HG03521 (cell line): ENCODE data around the gene SEC23B.

Source experiments
- ATAC-seq: cut with Tn5 transposase; IDR thresholded peaks from one replicate; pipeline ENCODE4 v1.9.1; 2021; ENCODE audit warnings: mild to moderate bottlenecking, moderate library complexity; ENCODE audit not compliant: unreplicated experiment

SEC23B gene

DNA sequence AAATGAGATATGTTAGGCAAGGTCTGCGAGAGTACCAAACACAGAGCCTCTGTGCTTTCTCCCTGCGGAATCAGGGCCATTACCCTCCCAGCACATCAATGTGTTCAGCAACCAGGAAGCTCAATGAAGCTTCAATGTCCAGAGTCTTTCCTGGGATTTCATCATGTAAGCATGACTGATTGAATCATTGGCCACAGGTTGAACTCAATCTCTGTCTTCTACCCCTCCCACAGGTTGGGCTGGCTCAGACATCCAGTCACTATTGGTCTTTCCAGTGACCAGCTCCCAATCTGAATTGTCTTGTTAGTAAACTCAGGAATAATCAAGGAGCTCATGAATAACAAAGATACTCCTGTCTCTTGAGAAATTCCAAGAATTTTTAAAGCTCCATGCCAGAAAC, 77.4 kb downstream of the SEC23B start:
- ATAC-seq = no peak

DNA sequence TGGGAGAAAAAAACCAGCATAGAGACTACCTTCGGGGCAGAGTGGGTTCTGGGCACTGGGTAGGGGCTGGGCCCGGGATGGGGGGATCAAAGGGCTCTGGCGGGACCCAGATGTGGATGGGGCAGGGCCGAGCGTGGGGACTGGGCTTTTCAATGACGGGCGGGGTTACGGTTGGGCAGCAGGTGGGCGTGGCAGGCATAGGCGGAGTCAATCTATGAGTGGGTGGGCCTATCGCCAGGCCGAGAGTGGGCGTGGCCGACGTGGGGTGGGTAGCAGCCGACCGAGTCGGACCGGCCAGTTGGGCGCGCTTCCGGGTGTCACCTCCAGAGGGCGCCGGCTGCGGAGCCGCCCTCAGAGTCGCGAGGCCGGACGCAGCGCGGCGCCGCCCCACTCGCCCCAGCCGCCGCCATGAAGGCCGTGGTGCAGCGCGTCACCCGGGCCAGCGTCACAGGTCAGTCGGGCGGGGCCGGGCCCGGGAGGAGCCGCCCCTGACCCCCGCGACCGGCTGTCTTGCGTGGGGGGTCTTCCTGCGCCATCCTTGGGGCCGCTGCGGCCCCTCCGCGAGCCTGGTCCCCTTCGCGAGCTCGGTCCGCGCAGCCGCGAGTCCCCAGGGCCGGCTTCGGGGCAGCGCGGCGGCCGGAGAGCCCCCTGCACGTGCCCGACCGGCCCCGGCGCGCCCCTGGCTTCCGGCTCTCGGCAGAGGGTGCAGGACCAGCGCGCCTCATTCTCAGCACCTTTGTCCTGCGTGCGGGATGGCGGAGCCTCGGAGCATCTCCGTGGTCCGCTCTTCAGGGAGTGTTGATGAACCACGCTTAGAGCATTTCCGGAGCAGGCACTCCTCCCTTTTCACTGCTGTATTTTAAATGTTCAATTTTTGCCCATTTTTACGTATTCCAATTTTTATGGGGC, 80.2 kb downstream of the SEC23B start, which contains the start of gene DTD1:
Gene DTD1, plus strand, starts transcription at position 390 of the 909 bp plus-strand sequence. Its CDS starts 19 bp downstream, at position 409.
- peak; percentile 92 for ATAC-seq

DNA sequence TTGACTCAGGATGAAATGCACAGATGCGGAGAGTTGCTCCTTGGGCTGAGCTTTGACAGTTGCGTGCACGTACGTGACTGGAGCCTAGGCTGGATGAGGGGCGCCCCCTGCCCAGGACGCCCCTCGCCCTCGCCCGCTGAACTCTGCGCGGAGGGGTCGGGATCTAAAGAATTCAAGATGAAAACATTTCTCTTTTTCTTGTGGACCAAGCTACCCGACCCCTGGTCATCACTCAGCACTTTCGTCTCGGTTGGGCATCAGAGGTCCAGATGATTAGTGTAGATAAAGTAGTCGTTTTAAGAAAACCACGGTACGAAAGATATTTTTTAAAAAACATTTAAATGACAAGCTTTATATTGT, 80.8 kb downstream of the SEC23B start:
- ATAC-seq = no peak

GRCh38 chr20:18589941-18590674, 82.4 kb downstream of the SEC23B start:
- ATAC-seq = no peak

DNA sequence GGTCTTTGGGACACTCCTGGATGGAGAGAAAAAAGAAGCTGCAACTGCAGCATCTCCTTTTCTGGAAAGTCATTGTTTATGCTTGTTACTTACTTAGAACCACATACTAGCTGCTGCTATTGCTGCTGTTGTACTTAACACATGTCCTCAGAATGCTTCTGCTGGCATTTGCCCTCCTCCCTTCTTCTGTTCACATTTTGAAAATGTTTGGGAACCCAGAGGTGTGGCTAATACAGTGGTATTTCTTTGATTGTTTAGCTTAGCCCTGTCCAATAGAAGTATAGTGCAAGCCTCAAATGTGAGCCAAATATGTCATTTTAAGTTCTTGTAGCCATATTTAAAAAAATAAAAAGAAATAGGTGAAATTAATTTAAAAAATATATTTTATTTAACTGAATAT, 88.5 kb downstream of the SEC23B start:
- no peak for ATAC-seq

DNA sequence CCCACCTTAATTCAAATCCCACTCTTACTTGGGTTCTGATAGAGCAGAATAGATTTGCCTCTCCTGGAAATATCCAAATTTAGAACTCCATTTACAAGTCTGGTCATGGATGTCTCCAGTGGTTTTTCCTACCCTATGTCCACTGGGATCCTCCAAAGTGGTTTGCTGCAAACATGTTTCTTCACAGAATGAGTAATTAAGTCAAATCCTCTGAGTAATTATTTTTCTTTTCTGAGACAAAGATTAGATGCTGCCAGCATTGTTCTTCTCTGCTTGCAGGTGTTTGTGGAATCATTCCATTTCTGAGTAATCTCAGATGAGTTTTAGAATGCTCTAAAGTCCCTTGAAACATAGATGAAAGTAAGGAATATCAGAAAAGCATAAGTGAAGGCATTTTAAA, 102.0 kb downstream of the SEC23B start:
- no peak for ATAC-seq
